Transverse colon (tissue), 4 donors: Measurements from ENCODE around the gene ELOVL1. TPM values are rescaled to one million over a fixed set of nuclear protein-coding genes. Genes with fewer than 3 reads are reported as not detected.

Experiments used
- DNase-seq: peaks from one replicate; pipeline ENCODE4 v3.0.0-alpha.2; 2019
- H3K27ac ChIP-seq, 4 donors: fragments of 200-600 bp; sonication (generic); 2 replicates each; pipeline ENCODE4 v1.5.1; 2016 to 2018; ENCODE audit warnings: inconsistent platforms in 4 of 4
- H3K27me3 ChIP-seq: fragments of 200-600 bp; sonication (generic); 2 replicates; pipeline ENCODE4 v1.5.1; 2017; ENCODE audit warnings: inconsistent platforms
- H3K36me3 ChIP-seq, 4 donors: fragments of 200-600 bp; sonication (generic); 2 replicates each; pipeline ENCODE4 v1.5.1; 2017 to 2019; ENCODE audit warnings: inconsistent platforms in 4 of 4
- H3K4me1 ChIP-seq, 4 donors: fragments of 200-600 bp; sonication (generic); 2 replicates each; pipeline ENCODE4 v1.5.1; 2017 to 2020; ENCODE audit warnings: inconsistent platforms in 4 of 4
- H3K4me3 ChIP-seq, 4 donors: fragments of 200-600 bp; sonication (generic); 1 replicate in 1 of 4; 2 replicates in 3 of 4; pipeline versions ENCODE4 v1.5.1 to v1.6.1; 2017 to 2019; ENCODE audit warnings: inconsistent platforms in 4 of 4
- H3K9me3 ChIP-seq, 2 donors: fragments of 200-600 bp; sonication (generic); 2 replicates each; pipeline ENCODE4 v1.5.1; 2017 to 2019; ENCODE audit warnings: inconsistent platforms in 2 of 2
- EP300 ChIP-seq: sonication (generic); formaldehyde crosslinking; IDR thresholded peaks from one replicate; pipeline ENCODE4 v1.6.1; 2017; ENCODE audit warnings: antibody characterized with exemption, low read depth
- POLR2A ChIP-seq: fragments of 450-650 bp; IDR thresholded peaks from one replicate; pipeline ENCODE4 v1.6.1; 2016; ENCODE audit warnings: antibody characterized with exemption, mild to moderate bottlenecking, moderate library complexity
- POLR2AphosphoS5 ChIP-seq, 3 donors: sonication (generic); formaldehyde crosslinking; IDR thresholded peaks; one replicate each; pipeline ENCODE4 v1.6.1; 2016; ENCODE audit warnings: antibody characterized with exemption in 3 of 3
- WGBS, 2 donors: methylation state at CpG; one replicate each; pipeline ENCODE4 v1.1.5; 2018; ENCODE audit warnings: low coverage in 1 of 2; 5-methylcytosine and 5-hydroxymethylcytosine counted together
- in situ Hi-C, 4 donors: fragments of 200-750 bp; cut with MboI; loops; one replicate each; pipeline versions ENCODE4 v1.15.0 to v1.15.1; 2017; ENCODE audit warnings: low sequenced_read_pairs in 3 of 4, low pct_ligation_motif_present in 1 of 4, low pct_unique_long_range_greater_than_20kb in 1 of 4
- intact Hi-C: fragments of 100-400 bp; cut with DNase I; formaldehyde crosslinking; loops from one replicate; pipeline ENCODE4 v1.15.1; 2023; ENCODE audit warnings: low total_unique reads
- total RNA-seq, 4 donors: library from RNA; depleted of rRNA; stranded (reverse); fragments of >200 nt; gene quantifications; one replicate each; pipeline ENCODE4 v1.1.0, GENCODE V29; 2016
- TF ChIP-seq, protein P1 (sequence below), 5 experiments: fragments of 200-600 bp in 3 of 5; fragments of 450-650 bp in 2 of 5; sonication (generic) in 3 of 5; IDR thresholded peaks; 1 replicate in 2 of 5; 2 replicates in 3 of 5; pipeline ENCODE4 v1.5.1; 2016 to 2017; ENCODE audit warnings: antibody characterized with exemption in 5 of 5, inconsistent platforms in 3 of 5, mild to moderate bottlenecking in 2 of 5, moderate library complexity in 1 of 5

Gene ELOVL1
- total RNA-seq, 4 donors from 2014 or later: 58.4 to 114 (median 99.5) TPM

GRCh38 chr1:43359696-43360095 lies 8.1 kb downstream of the ELOVL1 start:
- peaks cover 0 to 12% (median 5%) of the 10 kb centered on the region in 4 donors for H3K36me3 ChIP-seq
- no peaks in the 10 kb centered on the region for H3K27me3 ChIP-seq
- in situ Hi-C loops (no loop called here), intact Hi-C loops (no loop called here)
- H3K4me3 ChIP-seq: peak overlapping the region in 2 of 4 donors; percentile 44 to 63
- no peaks in the 10 kb centered on the region for H3K9me3 ChIP-seq
- no peak for DNase-seq
- TF ChIP-seq POLR2A: no peak
- TF ChIP-seq POLR2AphosphoS5 (IDR thresholded peaks at IDR 0.05): no peak
- TF ChIP-seq EP300: no peak
- TF ChIP-seq, protein P1, sequence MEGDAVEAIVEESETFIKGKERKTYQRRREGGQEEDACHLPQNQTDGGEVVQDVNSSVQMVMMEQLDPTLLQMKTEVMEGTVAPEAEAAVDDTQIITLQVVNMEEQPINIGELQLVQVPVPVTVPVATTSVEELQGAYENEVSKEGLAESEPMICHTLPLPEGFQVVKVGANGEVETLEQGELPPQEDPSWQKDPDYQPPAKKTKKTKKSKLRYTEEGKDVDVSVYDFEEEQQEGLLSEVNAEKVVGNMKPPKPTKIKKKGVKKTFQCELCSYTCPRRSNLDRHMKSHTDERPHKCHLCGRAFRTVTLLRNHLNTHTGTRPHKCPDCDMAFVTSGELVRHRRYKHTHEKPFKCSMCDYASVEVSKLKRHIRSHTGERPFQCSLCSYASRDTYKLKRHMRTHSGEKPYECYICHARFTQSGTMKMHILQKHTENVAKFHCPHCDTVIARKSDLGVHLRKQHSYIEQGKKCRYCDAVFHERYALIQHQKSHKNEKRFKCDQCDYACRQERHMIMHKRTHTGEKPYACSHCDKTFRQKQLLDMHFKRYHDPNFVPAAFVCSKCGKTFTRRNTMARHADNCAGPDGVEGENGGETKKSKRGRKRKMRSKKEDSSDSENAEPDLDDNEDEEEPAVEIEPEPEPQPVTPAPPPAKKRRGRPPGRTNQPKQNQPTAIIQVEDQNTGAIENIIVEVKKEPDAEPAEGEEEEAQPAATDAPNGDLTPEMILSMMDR (IDR thresholded peaks at IDR 0.05): no peak
- H3K4me1 ChIP-seq: peaks cover 4 to 34% (median 21%) of the 10 kb centered on the region in 4 donors
- 41 to 60% methylated on average over 2 to 11 of the region's 11 CpGs for WGBS, 2 donors
- H3K27ac ChIP-seq: peak overlapping the region in 3 of 4 donors; percentile 90 to 97 (median 93)

DNA sequence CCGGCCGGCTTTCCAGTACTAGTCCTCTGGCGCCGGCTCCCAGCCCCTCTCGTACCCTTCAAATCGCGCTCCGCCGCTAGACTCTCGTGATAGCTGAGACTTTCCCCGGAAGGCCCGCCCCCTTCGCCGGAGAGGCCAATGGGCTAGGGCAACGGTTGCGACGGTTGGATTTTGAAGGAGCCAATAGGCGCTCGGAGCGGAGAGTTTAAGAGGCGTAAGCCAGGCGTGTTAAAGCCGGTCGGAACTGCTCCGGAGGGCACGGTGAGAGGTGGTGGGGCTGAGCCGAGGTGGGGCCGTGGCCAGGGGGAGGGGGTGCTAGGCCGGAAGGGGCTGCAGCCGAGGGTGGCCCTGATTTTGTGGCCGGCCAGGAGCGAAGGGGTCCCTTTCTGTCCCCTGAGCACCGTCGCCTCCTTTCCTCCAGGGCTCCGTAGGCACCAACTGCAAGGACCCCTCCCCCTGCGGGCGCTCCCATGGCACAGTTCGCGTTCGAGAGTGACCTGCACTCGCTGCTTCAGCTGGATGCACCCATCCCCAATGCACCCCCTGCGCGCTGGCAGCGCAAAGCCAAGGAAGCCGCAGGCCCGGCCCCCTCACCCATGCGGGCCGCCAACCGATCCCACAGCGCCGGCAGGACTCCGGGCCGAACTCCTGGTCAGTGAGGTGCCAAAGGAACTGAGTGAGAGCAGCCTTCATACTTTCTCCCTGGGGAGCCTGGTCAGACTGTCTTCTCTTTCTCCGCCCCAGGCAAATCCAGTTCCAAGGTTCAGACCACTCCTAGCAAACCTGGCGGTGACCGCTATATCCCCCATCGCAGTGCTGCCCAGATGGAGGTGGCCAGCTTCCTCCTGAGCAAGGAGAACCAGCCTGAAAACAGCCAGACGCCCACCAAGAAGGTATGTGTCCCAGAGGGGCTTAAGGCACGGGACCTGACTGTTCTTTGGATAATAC lies 8.8 kb downstream of the ELOVL1 start, which contains the start of gene CDC20:
CDC20 (plus strand) TSS at position 236 of the 948 bp plus-strand sequence; CDS start at position 471, 235 bp downstream.
- WGBS, 2 donors: 2% methylated on average over 55 of the region's 59 CpGs; no CpG with 5 or more reads in 1 of the 2 donors
- peak within 1 kb of the TSS; percentile 23 to 63 (median 51) for H3K4me3 ChIP-seq
- H3K27me3 ChIP-seq: no peaks in the 10 kb centered on the region
- TF ChIP-seq POLR2AphosphoS5 (IDR thresholded peaks at IDR 0.05) (peak in 1 of 3 donors; percentile 44), POLR2A (no peak)
- TF ChIP-seq, protein P1 (IDR thresholded peaks at IDR 0.05): no peak
- H3K4me1 ChIP-seq: peaks cover 4 to 34% (median 21%) of the 10 kb centered on the region in 4 donors
- H3K27ac ChIP-seq: peak within 1 kb of the TSS; percentile 90 to 97 (median 92)
- H3K9me3 ChIP-seq: no peaks in the 10 kb centered on the region
- intact Hi-C loops (no loop called here), in situ Hi-C loops (no loop called here)
- peak; percentile 100 for DNase-seq
- H3K36me3 ChIP-seq: peaks cover 0 to 8% (median 3%) of the 10 kb centered on the region in 4 donors

DNA sequence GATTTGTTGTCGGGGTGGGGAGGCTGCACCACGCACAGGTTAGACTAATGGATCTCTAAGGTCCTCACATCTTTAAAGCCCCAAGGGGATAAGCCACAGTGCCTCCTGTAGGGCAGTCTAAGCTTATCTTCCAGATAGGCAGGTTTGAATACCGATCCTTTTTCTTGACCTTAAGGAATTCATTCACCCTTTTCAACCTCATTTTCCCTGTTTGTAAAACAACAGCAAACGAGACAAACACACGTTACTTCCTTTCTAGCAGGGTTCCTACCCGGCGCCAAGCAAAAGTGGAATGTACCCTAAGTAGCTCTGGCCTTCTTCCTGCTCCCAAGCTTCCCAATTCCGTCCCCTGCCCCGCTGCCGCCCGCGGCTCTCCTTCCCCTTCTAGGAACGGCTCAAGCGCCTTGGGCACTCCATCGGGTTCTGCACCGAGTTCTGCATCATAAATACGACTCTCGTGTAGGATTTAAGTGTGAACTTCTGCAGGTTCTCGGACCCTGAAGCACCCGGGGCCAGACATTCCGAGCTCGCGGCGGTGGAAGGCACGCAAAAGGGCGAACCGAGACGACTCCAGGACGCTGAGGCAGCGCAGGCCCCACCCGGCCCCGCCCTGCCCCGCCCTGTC lies 9.6 kb downstream of the ELOVL1 start:
- peaks cover 0 to 2% (median 0%) of the 10 kb centered on the region in 4 donors for H3K36me3 ChIP-seq
- intact Hi-C loops: no loop called here
- H3K4me3 ChIP-seq: peak overlapping the region; percentile 23 to 63 (median 51)
- H3K27me3 ChIP-seq: no peaks in the 10 kb centered on the region
- no peaks in the 10 kb centered on the region for H3K9me3 ChIP-seq
- DNase-seq: peak; percentile 64
- peaks cover 4 to 29% (median 20%) of the 10 kb centered on the region in 4 donors for H3K4me1 ChIP-seq
- WGBS, 2 donors: 0 to 1% methylated on average over 8 to 33 of the region's 33 CpGs
- peak overlapping the region; percentile 90 to 97 (median 92) for H3K27ac ChIP-seq
- TF ChIP-seq, protein P1 (IDR thresholded peaks at IDR 0.05): peak; percentile 4 to 69 (median 46)
- TF ChIP-seq EP300 (no peak), POLR2AphosphoS5 (IDR thresholded peaks at IDR 0.05) (peak in 2 of 3 donors; percentile 64 to 81), POLR2A (peak; percentile 64)
- in situ Hi-C loops: no loop called here

GRCh38 chr1:43357251-43357650 lies 10.6 kb downstream of the ELOVL1 start:
- no peak for TF ChIP-seq POLR2AphosphoS5 (IDR thresholded peaks at IDR 0.05)
- TF ChIP-seq, protein P1 (IDR thresholded peaks at IDR 0.05): no peak
- TF ChIP-seq EP300: no peak
- TF ChIP-seq POLR2A: no peak
- Histone ChIP-seq H3K27ac (peak overlapping the region; percentile 90 to 97 (median 92)), H3K4me3 (no peak overlapping the region), H3K4me1 (peaks cover 4 to 29% (median 19%) of the 10 kb centered on the region in 4 donors), H3K9me3 (no peaks in the 10 kb centered on the region), H3K27me3 (no peaks in the 10 kb centered on the region), H3K36me3 (no peaks in the 10 kb centered on the region)
- in situ Hi-C loops (no loop called here), intact Hi-C loops (no loop called here)
- no peak for DNase-seq
- WGBS, 2 donors: 75 to 85% methylated on average over 3 to 4 of the region's 4 CpGs
